NCI-H146 treated with DMSO at 0.1 percent for 48 hours (cell line): Measurements from ENCODE around the gene SCMH1.

Experiments used
- DNase-seq: peaks from one replicate; lab custom pipeline; 2025; ENCODE audit not compliant: unreplicated experiment; lab: John Stamatoyannopoulos, UW

The SCMH1 gene

DNA sequence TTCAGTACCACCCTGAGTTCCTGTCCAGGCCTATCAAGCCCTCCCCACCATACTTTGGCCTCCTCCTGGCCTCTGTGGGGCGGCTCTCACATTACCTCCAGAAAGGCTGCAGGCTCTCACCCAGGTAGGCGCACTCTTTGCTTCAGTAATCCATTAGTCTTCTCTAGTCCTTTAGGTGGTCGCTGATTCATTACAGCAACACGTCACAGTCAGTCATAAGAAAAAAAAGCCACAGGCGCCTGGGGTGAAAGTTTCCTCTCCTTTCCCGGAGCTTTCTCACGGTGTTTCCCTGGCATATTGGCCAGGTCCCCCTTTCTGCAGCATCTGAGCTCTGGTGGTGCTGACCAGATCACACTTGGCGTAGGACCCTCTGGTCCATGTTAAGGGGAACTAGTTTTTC is 232.6 kb downstream of the SCMH1 start:
- DNase-seq = no peak

DNA sequence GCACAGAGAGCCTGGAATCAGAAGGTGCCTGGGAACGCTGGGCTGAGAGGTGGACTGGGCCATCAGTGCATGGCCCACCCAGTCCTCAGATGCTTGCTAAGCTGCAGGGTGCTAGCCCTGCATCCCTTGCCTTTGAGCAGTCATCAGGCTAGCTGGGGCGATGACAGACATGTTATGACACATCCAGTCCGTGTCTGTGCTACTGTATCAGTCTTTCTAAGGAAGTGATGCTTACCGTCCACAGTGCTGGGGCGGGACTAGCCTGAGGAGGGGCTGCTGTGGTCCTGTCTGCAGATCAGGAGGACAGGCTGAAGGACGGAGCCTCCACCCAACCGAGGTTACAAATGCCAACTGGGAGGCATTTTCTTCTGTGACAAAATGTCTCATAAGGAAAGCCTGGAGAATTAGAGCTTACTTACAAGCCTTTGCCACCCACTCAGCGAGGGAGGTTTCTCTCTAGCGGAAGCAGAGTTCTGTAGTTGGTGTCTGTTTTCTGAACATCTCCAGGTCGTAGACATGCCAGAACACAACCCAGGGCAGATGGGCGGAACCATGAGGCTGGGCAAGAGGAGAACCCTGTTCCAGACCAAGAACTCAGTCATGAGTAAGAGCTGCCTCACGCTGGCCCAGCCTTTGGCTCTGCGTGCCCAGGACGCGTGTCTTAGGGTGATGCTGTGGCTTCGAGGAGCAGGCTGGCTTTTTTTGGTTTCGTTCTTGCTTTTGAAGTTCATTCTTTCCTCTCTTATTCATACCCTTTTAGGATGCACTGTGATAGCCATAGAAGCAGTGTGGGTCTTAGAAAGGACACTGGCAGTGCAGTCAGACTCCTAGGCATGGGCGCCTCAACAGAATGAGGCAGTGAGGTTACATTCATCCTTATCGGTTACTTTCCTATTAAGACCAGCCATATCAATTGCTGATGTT is 234.9 kb downstream of the SCMH1 start:
- DNase-seq = no peak

DNA sequence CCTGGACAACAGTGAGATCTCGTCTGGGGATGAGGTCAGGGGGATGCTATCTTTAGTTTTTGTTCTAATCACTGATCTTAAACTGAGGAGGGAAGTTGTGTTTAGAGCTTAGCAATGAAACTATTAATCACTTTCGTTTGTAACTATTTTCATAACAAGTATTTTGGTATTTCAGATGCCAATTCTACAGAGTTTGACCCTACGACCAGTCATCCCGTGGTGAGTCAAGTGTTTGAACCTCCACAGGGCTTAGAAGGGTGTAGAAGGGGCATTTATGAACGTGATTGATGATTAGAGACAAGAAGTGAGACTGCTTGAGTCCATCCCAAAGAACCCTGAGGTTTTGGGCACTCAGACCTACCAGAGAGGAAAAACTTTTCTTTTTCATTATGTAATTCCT is 236.2 kb downstream of the SCMH1 start:
- DNase-seq = no peak

DNA sequence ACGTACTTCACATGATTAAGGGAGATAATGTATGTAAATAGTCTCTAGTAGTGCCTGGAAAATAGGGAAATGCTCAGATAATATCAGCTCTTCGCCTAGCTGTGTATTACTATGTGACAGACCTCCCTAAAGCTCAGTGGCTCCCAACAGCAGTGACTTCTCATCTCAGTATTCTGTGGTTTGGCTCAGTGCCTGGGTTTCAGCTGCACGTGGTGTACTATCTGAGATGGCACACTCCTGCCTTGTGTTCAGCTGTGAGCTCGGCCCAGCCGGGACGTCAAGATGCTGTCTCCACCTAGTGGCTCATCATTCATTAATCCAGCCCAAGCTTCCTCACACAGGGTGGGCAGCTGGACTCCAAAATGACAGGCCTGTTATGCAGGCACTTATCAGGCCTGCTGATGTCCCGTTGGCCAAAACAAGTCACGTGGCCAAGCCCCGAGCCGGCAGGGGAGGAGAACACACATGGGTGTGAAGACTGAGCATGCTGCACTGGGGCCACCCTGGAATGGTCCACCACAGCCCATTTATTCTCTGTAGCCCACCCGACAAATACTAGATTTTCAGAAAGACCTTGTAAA is 238.4 kb downstream of the SCMH1 start:
- DNase-seq = no peak

DNA sequence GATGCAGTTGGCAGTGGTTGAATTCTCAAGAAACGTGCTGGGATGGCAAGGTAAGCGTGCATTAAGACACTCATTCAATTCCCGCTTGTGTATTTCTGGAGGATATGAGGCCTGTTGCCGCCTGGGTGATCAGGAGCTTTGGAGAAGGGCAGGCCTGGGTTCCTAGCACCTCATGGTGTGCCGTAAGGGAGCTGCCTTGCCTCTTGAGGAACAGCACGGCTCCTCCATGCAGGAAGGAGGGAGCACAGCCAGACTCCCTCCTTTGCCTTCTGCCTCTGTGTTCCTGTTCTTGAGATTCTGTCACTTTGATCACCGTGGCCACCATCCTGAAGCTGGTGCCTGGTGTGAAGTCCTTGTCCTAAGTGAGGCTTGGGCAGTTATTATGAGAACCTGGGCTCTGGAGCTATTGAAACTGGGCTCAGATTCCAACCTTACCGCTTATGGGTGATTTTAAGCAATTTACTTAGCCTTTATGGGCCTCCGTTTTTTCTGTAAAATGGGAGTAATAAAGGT is 238.9 kb downstream of the SCMH1 start:
- DNase-seq = no peak

DNA sequence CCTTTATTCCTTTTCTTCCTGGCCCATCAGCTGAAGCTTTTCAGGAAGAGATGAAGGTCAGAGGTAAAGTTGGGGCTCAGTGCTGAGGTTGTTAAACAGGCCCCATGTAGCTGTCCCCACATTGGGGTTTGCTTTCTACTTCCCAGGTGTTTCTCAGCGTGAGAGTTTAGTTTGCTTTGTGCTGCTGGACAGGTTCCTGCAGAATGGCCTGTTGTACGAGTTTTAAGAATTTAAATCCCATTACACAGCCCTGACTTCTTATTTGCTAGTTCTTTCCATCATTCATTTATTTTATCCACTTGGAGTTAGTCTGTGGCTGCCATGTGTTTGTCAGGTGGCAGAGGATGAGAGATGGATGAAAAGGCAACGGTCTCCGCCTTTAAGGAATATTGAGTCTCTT is 243.4 kb downstream of the SCMH1 start:
- no peak for DNase-seq

DNA sequence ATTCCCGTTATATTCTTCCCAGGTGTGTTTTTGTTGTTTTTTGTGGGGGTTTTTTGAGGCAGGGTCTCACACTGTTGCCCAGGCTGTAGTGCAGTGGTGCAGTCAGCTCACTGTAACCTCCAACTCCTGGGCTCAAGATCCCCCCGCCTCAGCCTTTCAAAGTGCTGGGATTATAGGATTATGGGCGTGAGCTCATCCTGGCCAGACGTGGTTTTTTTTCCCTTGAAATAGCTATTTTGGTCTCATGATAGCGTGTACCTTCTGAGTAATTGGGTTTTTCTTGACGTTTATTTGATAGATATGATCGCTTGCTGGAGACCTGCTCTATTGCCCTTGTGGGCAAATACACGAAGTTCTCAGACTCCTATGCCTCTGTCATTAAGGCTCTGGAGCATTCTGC is 245.0 kb downstream of the SCMH1 start:
- DNase-seq = no peak

DNA sequence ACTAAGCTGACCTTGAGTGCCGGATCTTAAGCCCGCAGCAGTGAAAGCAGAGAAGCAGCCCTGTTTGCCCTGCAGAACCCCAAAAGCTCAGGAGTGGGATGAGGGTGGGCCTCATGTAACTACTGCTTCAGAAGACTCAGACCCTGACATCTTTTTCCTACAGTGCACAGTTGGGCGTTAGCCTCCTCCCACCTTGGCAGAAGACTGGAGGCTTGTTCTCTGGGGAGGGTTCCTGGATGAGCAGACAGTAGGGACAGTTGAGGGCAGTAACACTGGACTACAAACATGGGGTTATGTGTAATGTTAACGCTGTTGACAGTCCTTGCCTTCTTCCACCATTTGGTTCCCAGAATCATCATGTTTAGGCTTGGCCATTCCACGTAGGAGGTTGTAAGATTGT is 253.0 kb downstream of the SCMH1 start:
- no peak for DNase-seq

DNA sequence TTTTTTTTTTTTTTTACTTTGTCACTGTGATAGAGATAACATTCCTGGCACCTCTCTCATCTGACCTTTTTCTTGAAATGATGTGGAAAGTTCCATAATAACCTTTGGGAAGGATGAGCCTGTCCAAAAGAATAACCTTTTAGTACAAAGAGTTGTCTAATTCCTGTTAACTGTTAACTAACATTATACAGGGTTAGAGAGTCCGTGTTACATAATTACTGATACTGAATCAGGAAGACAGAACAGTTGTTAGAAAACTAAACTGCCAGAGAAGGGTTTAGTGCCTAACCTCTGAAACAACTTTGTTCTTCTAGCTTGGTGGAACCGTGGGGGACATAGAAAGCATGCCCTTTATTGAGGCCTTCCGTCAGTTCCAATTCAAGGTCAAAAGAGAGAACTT is 253.8 kb downstream of the SCMH1 start:
- DNase-seq = no peak

DNA sequence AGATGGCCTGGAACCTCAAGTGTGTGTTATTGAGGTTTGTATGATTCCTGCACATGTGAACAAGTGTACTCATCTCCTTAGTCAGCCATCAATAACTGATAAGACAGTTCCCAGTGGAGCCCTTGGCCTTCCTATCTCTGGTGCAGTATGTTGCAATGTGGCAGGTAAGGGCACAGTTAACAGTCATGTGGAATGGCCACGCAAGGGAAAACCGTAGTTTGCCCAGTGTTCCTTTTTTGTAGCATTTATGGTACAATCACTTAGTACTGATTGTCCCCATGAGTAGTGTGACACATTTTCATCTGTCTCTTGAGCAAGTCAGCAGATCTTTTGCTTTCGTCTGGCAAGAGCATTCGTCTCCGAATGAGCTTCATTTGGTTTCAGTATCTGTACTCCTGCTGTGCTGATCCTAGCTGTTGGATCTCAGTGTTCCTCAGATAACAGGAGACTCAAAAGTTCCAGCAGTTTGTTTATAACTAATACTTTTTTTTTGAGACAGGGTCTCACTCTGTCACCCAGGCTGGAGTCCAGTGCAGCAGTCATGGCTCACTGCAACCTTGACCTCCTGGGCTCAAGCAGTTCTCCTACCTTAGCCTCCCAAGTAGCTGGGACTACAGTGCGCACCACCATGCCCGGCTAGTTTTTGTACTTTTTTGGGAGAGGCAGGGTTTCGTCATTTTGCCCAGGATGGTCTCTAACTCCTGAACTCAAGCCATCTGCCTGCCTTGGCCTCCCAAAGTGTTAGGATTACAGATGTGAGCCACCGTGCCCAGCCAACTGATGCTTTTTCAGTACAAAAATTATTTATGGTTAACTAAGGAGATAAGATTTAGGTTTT is 254.4 kb downstream of the SCMH1 start:
- DNase-seq = no peak

DNA sequence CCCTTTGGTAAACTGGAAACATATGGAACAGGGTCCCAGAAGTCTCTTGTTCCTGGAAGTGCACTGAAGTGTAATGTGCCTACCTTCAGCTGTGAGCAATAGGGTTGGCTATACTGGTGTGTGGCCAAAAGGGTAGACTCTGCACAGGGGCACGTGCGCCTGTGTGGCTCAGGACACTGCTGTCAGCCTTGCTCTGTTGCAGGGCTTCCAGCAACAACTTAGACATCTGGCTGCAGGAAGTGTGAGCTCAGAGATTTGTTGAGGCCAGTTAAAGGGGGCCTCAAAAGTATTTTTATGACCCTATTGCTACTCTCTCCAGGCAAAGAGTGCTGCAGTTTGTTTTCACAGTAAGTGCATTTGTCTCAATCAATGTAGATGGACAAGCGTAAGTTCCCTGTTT is 255.2 kb downstream of the SCMH1 start:
- no peak for DNase-seq

DNA sequence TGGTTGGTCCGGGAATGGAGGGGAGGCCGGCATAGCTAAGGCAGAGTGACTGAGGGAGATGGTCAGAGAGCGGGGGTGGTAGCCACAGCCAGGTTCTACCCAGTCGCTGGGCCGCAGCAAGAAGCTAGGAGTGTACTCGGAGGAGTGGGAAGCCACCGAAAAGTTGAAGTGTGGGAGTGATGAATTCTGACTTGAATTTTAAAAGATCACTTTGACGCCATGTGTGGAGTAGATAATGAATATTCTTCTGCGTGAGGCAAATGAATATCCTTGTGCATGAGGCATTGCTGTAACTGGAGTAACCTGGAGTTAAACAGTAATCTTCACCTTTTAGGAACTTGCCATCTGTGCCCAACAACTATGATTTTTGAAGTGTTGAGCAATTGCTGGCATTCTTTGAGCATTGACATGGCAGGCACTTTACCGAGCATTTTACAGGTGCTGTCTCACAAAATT is 255.8 kb downstream of the SCMH1 start:
- no peak for DNase-seq

DNA sequence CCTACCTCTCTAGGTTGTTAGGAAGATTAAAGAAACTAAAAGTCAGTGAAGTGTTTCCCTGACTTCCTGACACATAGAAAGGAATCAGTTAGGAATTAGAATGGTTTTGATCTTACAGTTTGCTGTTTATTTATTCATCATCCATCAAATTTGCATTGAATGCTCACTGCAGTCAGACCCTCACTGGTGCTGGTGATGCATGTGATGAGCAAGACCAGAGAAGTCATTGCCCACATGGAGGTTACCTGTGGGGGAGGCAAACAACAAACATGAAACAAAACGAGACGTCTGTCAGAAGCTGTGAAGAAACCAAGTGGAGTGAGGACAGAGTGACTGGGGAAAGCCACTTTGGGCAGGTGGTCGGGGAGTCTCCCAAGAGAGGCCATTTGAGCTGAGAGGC is 256.2 kb downstream of the SCMH1 start:
- no peak for DNase-seq

DNA sequence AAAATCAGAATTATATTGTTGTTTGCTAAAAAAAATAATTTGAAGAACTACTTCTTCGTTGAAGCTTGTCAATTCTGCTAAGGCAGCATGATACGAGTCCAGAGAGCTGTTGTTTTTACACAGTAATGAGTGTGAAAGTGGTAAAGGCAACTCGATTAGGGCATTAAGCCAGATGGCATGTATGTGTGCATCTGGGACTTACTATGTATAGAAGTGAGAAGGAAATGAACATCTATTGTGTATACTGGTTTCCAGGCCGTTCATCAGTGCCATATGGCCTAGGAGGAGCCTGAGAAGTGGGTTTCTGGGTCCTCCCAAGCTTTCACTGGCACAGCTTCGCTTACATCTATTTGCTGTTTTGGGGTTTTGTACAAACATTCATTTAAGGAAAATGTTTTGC is 256.9 kb downstream of the SCMH1 start:
- DNase-seq = no peak

DNA sequence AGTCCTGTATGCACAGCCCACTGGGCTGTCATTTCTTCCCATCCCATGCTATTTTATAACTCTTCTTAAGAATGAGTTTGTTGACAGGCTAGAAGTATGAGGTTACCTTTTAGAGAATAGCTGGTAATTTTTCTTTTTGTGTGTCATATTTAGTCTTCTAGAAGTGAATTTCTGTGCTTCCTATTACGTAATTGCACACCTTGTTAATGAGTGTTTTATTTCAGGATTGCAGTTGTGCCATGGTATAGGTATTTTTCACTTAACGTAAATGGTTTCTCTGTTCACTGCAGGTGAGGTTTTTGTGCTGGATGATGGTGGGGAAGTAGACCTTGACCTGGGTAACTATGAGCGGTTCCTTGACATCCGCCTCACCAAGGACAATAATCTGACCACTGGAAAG is 257.6 kb downstream of the SCMH1 start:
- no peak for DNase-seq

DNA sequence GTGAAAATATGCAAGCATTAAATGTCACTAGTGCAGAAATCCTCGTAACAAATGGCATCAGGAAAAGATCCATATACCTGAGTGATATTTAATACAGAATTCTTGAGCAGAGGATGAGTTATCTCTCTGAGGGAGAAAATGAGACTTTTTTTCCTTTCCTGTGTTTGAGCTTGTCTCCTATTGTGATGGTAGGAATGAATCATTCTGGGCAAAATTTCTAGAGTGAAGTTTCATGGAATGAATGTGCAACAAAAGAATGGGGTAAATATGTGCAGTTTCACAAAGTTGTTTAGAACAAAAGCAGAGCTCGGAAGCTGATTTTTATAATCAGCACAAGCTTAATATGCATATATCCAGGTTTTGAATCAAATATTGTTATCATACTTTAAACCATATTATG is 258.0 kb downstream of the SCMH1 start:
- no peak for DNase-seq

DNA sequence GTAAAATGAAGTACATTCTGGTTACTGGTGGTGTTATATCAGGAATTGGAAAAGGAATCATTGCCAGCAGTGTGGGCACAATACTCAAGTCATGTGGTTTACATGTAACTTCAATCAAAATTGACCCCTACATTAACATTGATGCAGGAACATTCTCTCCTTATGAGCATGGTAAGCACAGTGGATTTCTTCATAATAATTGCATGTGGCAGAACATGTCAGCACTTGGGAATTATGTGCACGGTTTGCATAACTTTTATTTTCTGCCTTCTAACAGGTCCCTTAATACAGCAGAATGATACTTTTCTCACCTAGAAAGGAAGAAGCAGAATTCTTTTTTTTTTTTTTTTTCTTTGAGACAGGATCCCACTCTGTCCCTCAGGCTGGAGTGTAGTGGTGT is 258.8 kb downstream of the SCMH1 start:
- DNase-seq = no peak

DNA sequence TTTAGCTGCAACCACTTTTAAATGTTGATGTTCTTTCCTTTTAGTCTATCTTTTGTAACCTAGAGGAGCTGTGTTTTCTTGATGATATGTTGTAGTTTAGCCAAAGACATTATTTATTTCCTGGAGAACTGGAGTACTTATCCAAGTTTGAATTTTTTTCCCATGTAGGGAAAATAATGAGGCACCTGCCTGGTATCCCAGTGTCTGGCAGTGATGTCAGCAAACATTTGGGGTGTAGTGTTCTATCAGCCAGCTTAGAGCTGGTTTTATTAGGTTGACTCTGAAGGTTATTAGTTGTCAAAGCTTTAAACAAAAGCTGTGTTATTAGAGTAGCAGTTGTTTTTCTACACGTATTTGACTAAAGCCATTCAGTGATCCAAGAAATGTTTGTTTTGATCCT is 259.4 kb downstream of the SCMH1 start:
- DNase-seq = no peak

DNA sequence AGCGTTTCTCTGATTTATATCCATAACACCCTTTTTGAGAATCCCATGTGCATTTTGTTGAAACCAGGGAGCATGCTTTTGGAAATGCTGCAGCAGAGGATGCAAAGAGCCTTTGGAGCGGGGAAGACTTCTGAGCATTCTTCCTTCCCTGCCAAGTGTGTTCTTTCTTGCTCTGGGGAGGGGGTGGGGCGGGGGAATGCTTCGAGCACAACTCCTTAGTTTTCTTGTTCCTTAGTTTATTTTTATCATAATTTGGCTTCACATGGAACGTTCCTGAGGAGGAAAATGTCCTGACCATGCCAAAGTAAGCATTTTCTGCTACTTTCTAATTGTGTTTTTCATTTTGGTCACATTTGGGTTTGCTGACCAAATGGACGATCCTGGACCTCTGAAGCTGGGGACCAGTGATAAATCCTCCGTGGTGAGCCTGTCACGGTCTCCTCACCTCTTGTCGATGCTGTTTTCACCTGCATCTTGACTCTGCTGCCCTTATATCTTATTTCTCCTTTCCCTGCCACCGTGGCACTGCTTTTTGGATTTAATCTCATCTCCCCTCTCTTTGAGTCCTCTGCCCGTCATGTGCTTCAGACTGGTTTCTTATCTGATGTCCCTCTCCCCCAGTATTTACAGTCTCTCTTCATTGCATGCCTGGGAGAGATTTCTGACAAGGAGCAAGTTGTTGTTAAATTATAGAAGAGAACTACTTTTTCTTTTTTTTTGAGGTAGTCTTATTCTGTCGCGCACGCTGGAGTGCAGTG is 260.2 kb downstream of the SCMH1 start:
- DNase-seq = no peak

DNA sequence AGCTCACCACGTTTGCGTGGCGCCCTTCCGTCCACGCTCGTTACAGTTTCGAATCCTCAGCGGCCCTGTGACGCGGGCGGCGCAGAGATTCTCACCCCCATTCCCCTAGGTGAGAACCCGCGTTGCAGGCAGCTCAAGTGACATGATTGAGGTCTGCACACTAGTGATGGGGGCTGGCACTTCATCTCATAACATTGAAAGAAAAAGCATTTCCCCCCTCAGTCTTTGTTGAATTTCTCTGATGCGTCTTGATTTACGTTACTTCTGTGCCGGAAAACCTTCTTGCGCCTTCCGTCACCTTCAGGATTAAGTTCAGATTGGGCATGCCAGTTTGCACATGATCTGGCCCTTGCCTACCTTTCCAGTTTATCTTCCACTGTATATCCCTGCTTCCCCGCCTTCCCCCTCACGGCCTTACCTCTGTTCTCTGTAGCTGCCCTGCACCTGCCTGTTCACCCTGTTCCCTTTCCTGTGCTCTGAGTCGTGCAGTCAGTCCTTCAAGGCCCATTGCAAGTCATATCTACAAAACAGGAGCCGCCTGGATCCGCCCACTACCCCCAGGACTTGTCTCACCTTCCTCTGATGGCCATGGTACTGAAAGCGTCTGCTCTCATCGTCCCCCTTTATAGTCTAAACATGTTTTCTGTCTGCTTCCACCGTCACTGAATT is 261.5 kb downstream of the SCMH1 start:
- no peak for DNase-seq
